Choroid plexus epithelial cell (primary cell): ENCODE results near the gene SEC23IP.

ENCODE experiments used
- DNase-seq: peaks from one replicate; pipeline ENCODE4 v3.0.0-alpha.2; 2010; ENCODE audit warnings: low read depth
- H3K4me3 ChIP-seq: 2 replicates; pipeline ENCODE4 v1.5.1; 2011; ENCODE audit warnings: low read depth, mild to moderate bottlenecking, control low read depth, low read length, moderate library complexity
- CTCF ChIP-seq: conservative IDR thresholded peaks from 2 replicates; pipeline ENCODE4 v1.5.1; 2011; ENCODE audit warnings: low read depth, mild to moderate bottlenecking, control low read depth, inconsistent platforms, low read length, moderate library complexity

The SEC23IP gene

DNA sequence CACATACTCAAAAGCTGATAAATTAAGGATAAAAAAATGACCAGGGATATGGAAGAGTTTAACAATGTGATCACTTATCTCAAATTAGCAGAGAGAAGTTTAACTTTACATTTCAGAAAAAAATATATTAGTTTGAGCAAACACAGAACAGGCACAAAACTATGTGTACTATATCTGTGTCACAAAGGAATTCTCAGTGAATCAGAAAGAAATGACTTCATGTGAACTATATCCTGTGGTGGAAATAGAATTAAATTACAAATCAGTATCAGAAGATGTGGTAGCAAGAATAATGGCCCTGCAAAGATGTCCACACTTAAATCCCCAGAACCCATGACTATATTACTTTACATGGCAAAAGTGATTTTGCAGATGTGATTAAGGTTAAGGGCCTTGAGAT is 70.3 kb downstream of the SEC23IP start:
- no peak for DNase-seq
- H3K4me3 ChIP-seq: no peak overlapping the region
- TF ChIP-seq CTCF: no peak

DNA sequence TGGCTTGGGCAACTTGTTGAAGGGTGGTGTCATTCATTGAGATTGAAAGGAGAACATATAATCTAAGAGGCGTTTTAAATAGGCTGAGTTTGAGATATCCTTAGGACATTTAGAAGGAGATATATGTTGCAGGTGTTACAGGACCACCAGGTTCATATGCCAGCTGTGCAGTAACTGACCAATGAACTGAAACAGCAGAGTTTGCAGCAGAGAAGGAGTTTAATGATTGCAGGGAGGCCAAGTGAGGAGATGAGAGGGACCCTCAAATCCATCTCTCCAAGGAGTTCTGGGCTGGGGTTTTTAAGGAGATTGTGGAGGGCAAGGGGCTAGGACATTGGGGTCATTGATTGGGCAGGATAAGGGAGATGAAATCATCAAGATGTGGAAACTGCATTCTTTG is 74.5 kb downstream of the SEC23IP start:
- H3K4me3 ChIP-seq: no peak overlapping the region

GRCh38 chr10:119969609-119970008 is 77.1 kb downstream of the SEC23IP start:
- TF ChIP-seq CTCF: no peak
- no peak for DNase-seq
- H3K4me3 ChIP-seq: no peak overlapping the region

More for the DNA sequence above, 74.5 kb downstream of the SEC23IP start:
- DNase-seq: no peak
- TF ChIP-seq CTCF: no peak

GRCh38 chr10:119970107-119970506 is 77.6 kb downstream of the SEC23IP start:
- TF ChIP-seq CTCF: no peak
- H3K4me3 ChIP-seq: no peak overlapping the region
- no peak for DNase-seq

- TF ChIP-seq CTCF: no peak
- no peak for DNase-seq
- no peak overlapping the region for H3K4me3 ChIP-seq
Observed at GRCh38 chr10:119970963-119971362, 78.4 kb downstream of the SEC23IP start.

GRCh38 chr10:119973281-119973680 is 80.8 kb downstream of the SEC23IP start:
- DNase-seq: peak; percentile 4
- H3K4me3 ChIP-seq: no peak overlapping the region
- TF ChIP-seq CTCF: no peak

DNA sequence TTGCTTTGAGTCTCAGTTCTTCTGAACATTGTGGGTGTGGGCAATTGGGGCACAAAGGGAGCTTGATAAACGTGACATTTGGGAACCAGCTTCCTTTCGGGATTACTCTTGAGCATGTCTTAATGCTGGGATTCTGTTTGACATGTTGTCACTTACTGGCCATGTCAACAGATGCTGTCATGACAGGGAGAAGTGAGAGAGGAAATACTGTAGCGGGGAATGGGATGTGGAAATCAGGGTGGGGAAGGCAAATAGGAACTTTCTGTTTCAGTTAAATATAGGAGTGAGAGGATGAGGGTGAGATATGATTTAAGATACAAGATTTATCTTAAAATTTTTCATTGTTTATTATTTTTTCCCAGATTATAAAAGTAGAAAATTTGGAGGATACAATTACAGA is 83.9 kb downstream of the SEC23IP start:
- no peak for TF ChIP-seq CTCF
- no peak for DNase-seq

More for the DNA sequence above, 83.9 kb downstream of the SEC23IP start:
- no peak overlapping the region for H3K4me3 ChIP-seq
